ENCODE results near the gene ZFY. TPM values are rescaled to one million over a fixed set of nuclear protein-coding genes. Genes with fewer than 3 reads are reported as not detected.

The ZFY gene
- total RNA-seq, result not detected in 3 replicates
- long read RNA-seq, result 0 reads

GRCh38 chrY:2934861-2935715, at the start of gene ZFY:
TSS of gene ZFY (plus strand) at chrY:2935381. CDS start at chrY:2953937, 18,556 bp downstream.
- no peak within 1 kb of the TSS for H3K27ac Mint-ChIP-seq (ENCODE audit: unreplicated experiment)
- DNase-seq (ENCODE audit: low spot score), result no peak
- H3K36me3 Mint-ChIP-seq (ENCODE audit: low read depth), result no peaks in the 10 kb centered on the region
- H3K4me1 Mint-ChIP-seq (ENCODE audit: low read depth), result no peaks in the 10 kb centered on the region
- no peaks in the 10 kb centered on the region for H3K9me3 Mint-ChIP-seq (ENCODE audit: low read depth)
- no peaks in the 10 kb centered on the region for H3K27me3 Mint-ChIP-seq (ENCODE audit: low read depth)
- TF ChIP-seq CTCF (IDR thresholded peaks at IDR 0.05), result no peak
- H3K4me3 Mint-ChIP-seq (ENCODE audit: unreplicated experiment), result no peak within 1 kb of the TSS

- H3K4me3 Mint-ChIP-seq (ENCODE audit: unreplicated experiment), result no peak overlapping the region
- no peak for DNase-seq (ENCODE audit: low spot score)
- H3K27me3 Mint-ChIP-seq (ENCODE audit: low read depth), result no peaks in the 10 kb centered on the region
- no peaks in the 10 kb centered on the region for H3K9me3 Mint-ChIP-seq (ENCODE audit: low read depth)
- H3K27ac Mint-ChIP-seq (ENCODE audit: unreplicated experiment), result no peak overlapping the region
- H3K4me1 Mint-ChIP-seq (ENCODE audit: low read depth), result no peaks in the 10 kb centered on the region
- TF ChIP-seq CTCF (IDR thresholded peaks at IDR 0.05), result no peak
- no peaks in the 10 kb centered on the region for H3K36me3 Mint-ChIP-seq (ENCODE audit: low read depth)
These were observed 49.3 kb upstream of the ZFY start for GRCh38 chrY:2885880-2886279.

GRCh38 chrY:2887386-2887785, 47.8 kb upstream of the ZFY start:
- Mint-ChIP-seq H3K4me1 (ENCODE audit: low read depth) (no peaks in the 10 kb centered on the region), H3K36me3 (ENCODE audit: low read depth) (no peaks in the 10 kb centered on the region), H3K27ac (ENCODE audit: unreplicated experiment) (no peak overlapping the region), H3K27me3 (ENCODE audit: low read depth) (no peaks in the 10 kb centered on the region), H3K9me3 (ENCODE audit: low read depth) (no peaks in the 10 kb centered on the region), H3K4me3 (ENCODE audit: unreplicated experiment) (no peak overlapping the region)
- no peak for TF ChIP-seq CTCF (IDR thresholded peaks at IDR 0.05)
- no peak for DNase-seq (ENCODE audit: low spot score)

- Mint-ChIP-seq H3K4me1 (ENCODE audit: low read depth) (no peaks in the 10 kb centered on the region), H3K9me3 (ENCODE audit: low read depth) (no peaks in the 10 kb centered on the region), H3K4me3 (ENCODE audit: unreplicated experiment) (no peak overlapping the region), H3K27me3 (ENCODE audit: low read depth) (no peaks in the 10 kb centered on the region), H3K36me3 (ENCODE audit: low read depth) (no peaks in the 10 kb centered on the region), H3K27ac (ENCODE audit: unreplicated experiment) (no peak overlapping the region)
- no peak for TF ChIP-seq CTCF (IDR thresholded peaks at IDR 0.05)
- DNase-seq (ENCODE audit: low spot score), result no peak
These were observed 47.2 kb upstream of the ZFY start for GRCh38 chrY:2887955-2888354.

- Mint-ChIP-seq H3K9me3 (ENCODE audit: low read depth) (no peaks in the 10 kb centered on the region), H3K4me3 (ENCODE audit: unreplicated experiment) (no peak overlapping the region), H3K4me1 (ENCODE audit: low read depth) (no peaks in the 10 kb centered on the region), H3K36me3 (ENCODE audit: low read depth) (no peaks in the 10 kb centered on the region), H3K27me3 (ENCODE audit: low read depth) (no peaks in the 10 kb centered on the region), H3K27ac (ENCODE audit: unreplicated experiment) (no peak overlapping the region)
- no peak for DNase-seq (ENCODE audit: low spot score)
- no peak for TF ChIP-seq CTCF (IDR thresholded peaks at IDR 0.05)
These were observed 41.7 kb upstream of the ZFY start for GRCh38 chrY:2893471-2893870.

Data from chondrocyte (in vitro differentiated cells).